A549 (cell line): Measurements from ENCODE around the gene LAMC3.

Experiments
- BCL3 ChIP-seq: fragments of >200 bp; sonication (Bioruptor Twin); formaldehyde crosslinking; IDR thresholded peaks from 3 replicates; pipeline ENCODE4 v1.6.1; 2016
- CBX8 ChIP-seq: fragments of 200-600 bp; sonication (generic); IDR thresholded peaks from 2 replicates; pipeline ENCODE4 v1.6.1; 2016
- CEBPB ChIP-seq, 2 experiments: fragments of >200 bp in 1 of 2; sonication (Bioruptor Twin) in 1 of 2; formaldehyde crosslinking in 1 of 2; IDR thresholded peaks; 2 replicates each; pipeline ENCODE4 v1.6.1; 2012 to 2016
- CTCF ChIP-seq: fragments of >200 bp; sonication (Bioruptor Twin); formaldehyde crosslinking; IDR thresholded peaks from 3 replicates; pipeline ENCODE4 v1.5.1; 2016
- ELK1 ChIP-seq: fragments of 150-350 bp; IDR thresholded peaks from 2 replicates; pipeline ENCODE4 v1.6.1; 2014; ENCODE audit warnings: low read depth, mild to moderate bottlenecking, low read length
- HDAC2 ChIP-seq: fragments of 200-600 bp; sonication (generic); IDR thresholded peaks from 2 replicates; pipeline ENCODE4 v1.6.1; 2016
- HOXB5 ChIP-seq: fragments of 250-450 bp; sonication (Bioruptor Pico); IDR thresholded peaks from 2 replicates; pipeline ENCODE4 v1.5.0; 2020; ENCODE audit warnings: mild to moderate bottlenecking, moderate library complexity
- NR3C1 ChIP-seq: fragments of >200 bp; sonication (Bioruptor Twin); formaldehyde crosslinking; IDR thresholded peaks from 3 replicates; pipeline ENCODE4 v1.6.1; 2017
- POLR2A ChIP-seq: IDR thresholded peaks from 2 replicates; pipeline ENCODE4 v1.6.1; 2012; ENCODE audit warnings: mild to moderate bottlenecking, low read length
- RCOR1 ChIP-seq: fragments of 150-350 bp; IDR thresholded peaks from 2 replicates; pipeline ENCODE4 v1.6.1; 2014; ENCODE audit warnings: antibody characterized with exemption, low read length, low read depth
- RFX5 ChIP-seq: fragments of 450-650 bp; IDR thresholded peaks from 2 replicates; pipeline ENCODE4 v1.7.1; 2014; ENCODE audit warnings: antibody characterized with exemption, mild to moderate bottlenecking, moderate library complexity
- RNF2 ChIP-seq: fragments of 200-600 bp; sonication (generic); IDR thresholded peaks from 2 replicates; pipeline ENCODE4 v1.6.1; 2016; ENCODE audit warnings: low read depth, mild to moderate bottlenecking, antibody characterized with exemption, moderate library complexity, borderline replicate concordance
- SREBF2 ChIP-seq: fragments of 450-650 bp; IDR thresholded peaks from 2 replicates; pipeline ENCODE4 v1.6.1; 2014; ENCODE audit warnings: mild to moderate bottlenecking, moderate library complexity

- TF ChIP-seq CTCF (no peak), CBX8 (no peak), POLR2A (no peak), RFX5 (no peak), HDAC2 (no peak), ELK1 (no peak), BCL3 (no peak), RNF2 (no peak), RCOR1 (no peak), SREBF2 (no peak), HOXB5 (no peak), CEBPB (IDR thresholded peaks at IDR 0.05) (no peak), NR3C1 (no peak)
Observed at GRCh38 chr9:131117762-131118145, 108.8 kb downstream of the LAMC3 start.
